Choroid plexus epithelial cell (primary cell): ENCODE results near the gene CKAP2.

Source experiments
- DNase-seq: peaks from one replicate; pipeline ENCODE4 v3.0.0-alpha.2; 2010; ENCODE audit warnings: low read depth
- H3K4me3 ChIP-seq: 2 replicates; pipeline ENCODE4 v1.5.1; 2011; ENCODE audit warnings: low read depth, mild to moderate bottlenecking, control low read depth, low read length, moderate library complexity
- CTCF ChIP-seq: conservative IDR thresholded peaks from 2 replicates; pipeline ENCODE4 v1.5.1; 2011; ENCODE audit warnings: low read depth, mild to moderate bottlenecking, control low read depth, inconsistent platforms, low read length, moderate library complexity

Gene CKAP2

DNA sequence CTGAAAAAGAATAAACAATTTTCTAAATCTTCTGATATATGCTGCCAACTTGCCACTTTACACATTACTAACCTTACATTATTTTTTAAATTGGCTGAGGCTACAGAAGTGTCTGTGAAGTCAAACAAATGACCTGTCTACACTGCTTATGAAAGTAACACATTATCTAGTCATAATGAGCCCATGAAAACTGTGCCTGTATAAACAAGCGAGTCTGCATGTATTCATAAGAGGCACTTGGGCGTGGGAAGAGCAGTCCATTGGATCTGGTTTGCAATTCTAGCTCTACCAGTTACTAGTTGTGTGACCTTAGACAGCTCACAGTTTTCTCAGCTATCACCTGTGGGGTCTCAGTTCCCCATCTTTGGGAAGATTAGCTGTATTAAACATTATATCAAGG lies 7.9 kb upstream of the CKAP2 start:
- no peak overlapping the region for H3K4me3 ChIP-seq
- no peak for TF ChIP-seq CTCF
- DNase-seq, result no peak

DNA sequence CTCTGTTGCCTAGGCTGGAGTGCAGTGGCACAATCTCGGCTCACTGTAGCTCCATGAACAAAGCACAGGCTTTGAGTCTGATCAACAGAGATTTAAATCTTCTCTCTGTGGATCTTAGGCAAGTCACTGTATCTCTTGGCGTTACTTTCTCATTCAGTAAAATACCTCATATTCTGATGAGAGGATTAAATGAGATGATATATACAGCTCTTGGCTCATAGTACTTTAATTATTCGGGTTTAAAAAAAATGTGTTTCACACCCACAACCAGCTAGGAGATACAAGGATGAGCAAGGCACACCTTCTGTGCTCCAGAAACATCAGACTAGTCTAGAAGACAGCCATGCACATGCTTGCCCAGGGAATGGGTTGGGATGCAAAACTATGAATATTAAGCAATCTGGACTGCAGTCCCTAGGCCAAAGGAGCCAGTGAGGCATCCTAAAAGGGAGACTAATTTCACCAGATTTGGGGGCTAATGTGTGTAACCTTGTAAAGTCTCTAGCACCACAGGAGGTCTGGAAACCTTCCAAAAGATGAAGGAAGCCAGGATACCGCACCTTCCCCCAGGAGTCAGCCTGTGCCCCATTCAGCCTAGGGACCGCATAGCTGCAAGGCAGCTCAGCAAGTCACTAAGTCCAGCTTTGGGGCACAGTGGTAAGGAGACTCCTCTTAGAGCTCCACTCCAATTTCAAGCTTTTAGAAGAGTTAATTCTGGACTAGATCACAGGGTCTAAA lies 7.3 kb upstream of the CKAP2 start:
- TF ChIP-seq CTCF, result no peak
- DNase-seq, result peak; percentile 7
- no peak overlapping the region for H3K4me3 ChIP-seq

- no peak for TF ChIP-seq CTCF
- no peak for DNase-seq
- peak overlapping the region; percentile 84 for H3K4me3 ChIP-seq
Observed at GRCh38 chr13:52449331-52450011, 5.8 kb upstream of the CKAP2 start.

DNA sequence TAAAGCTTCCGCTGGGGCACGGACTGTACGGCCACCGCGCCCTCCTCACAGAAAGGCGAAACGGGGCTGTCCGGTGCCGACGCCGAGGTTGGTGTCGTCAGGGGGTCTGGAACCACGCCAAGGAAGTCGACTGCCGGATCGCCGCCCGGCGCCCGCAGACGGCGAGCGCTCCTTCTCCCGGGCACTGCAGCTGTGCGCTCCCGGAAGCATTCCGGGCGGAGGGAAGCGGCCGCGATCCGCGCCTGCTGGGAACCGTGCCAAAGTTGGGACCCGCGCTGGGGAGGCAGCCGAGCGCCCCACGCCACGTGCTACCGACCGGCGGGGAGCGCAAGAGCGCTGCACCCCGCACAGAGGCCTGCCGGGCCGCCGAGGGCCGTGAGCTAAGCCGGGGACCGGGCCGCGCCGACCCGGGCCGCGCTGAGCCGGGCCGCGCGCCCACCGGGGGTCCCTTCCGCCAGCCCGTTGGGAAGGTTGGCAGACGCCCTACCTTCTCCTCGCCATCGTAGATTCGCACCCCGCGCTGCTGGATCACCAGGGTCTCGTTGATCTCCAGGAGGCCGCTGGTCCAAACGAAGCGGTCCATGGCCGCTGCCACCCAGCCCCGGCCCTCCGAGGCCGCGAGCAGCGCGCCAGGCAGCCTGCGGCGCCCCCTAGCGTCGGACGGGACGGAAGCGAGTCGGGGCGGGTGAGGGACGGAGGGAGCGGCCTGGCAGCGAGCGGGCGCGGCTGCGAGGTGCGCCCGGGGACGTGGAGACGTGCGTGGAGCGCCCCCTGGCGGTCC lies 5.1 kb upstream of the CKAP2 start, which contains the start of gene VPS36:
Gene VPS36 (minus strand): TSS at position 623 of the 781 bp plus-strand sequence. CDS start 40 bp downstream, at position 583.
- H3K4me3 ChIP-seq, result peak within 1 kb of the TSS; percentile 84
- peak; percentile 74 for TF ChIP-seq CTCF
- peak; percentile 96 for DNase-seq

DNA sequence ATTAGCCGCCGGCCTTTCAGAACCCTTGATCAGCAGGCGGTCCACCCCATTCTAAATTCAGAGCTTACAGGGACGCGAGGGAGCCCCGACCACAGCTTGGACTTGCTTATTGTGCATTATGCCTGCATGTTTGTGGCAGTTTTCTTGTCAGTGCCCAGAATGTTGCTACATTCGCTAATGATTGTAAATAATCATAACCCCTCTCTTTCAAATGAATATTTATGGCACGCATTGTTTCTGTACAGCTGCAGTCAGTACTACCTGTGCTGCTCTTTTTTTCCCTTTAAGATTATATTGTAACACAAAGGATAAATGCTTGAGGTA lies 4.5 kb upstream of the CKAP2 start:
- no peak for TF ChIP-seq CTCF
- peak overlapping the region; percentile 37 for H3K4me3 ChIP-seq
- no peak for DNase-seq

DNA sequence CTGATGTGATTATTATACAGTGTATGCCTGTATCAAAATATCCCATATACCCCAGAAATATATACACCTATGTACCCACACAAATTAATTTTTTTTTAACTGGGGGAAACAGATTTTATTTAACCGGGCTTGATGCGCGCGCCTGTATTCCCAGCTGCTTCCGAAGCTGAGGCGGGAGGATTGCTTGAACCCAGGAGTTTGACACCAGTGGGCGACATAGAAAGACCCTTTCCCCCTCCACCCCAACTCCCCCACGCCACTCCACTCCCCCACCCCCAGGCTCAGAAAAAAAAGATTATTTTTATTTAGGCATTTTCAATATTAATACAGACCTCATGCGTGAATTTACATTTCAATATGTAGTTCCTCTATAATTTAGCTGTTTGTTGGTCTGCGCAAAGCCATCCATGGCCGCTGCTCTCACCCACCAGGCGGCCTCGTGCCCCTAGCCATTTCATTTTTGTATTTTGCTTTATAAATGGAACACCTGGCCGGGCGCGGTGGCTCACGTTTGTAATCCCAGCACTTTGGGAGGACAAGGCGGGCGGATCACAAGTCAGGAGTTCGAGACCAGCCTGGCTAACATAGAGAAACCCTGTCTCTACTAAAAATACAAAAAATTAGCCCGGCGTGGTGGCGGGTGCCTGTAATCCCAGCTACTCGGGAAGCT lies 4.0 kb upstream of the CKAP2 start:
- no peak for DNase-seq
- H3K4me3 ChIP-seq, result no peak overlapping the region
- TF ChIP-seq CTCF, result no peak
